Liver (tissue), 9 donors: ENCODE results near the gene HCN1. TPM values are rescaled to one million over a fixed set of nuclear protein-coding genes. Genes with fewer than 3 reads are reported as not detected.

ENCODE experiments used
- DNase-seq: peaks from one replicate; pipeline ENCODE4 v3.0.0-alpha.2; 2017; ENCODE audit warnings: low spot score
- H3K27ac ChIP-seq, 2 donors: one replicate each; pipeline ENCODE4 v1.7.0; 2013; ENCODE audit warnings: inconsistent platforms in 2 of 2, low read length in 2 of 2, control low read depth in 1 of 2, low read depth in 1 of 2, mild to moderate bottlenecking in 1 of 2
- H3K27me3 ChIP-seq, 4 donors: one replicate each; pipeline versions ENCODE4 v1.6.1 to v1.7.0; 2013; ENCODE audit warnings: low read length in 3 of 4, inconsistent platforms in 1 of 4, mild to moderate bottlenecking in 1 of 4, moderate library complexity in 1 of 4; ENCODE audit not compliant: control insufficient read depth in 4 of 4, insufficient read depth in 4 of 4
- H3K36me3 ChIP-seq, 4 donors: one replicate each; pipeline versions ENCODE4 v1.6.1 to v1.7.0; 2013; ENCODE audit warnings: low read length in 3 of 4, mild to moderate bottlenecking in 3 of 4, low read depth in 1 of 4, moderate library complexity in 1 of 4; ENCODE audit not compliant: control insufficient read depth in 4 of 4, insufficient read depth in 3 of 4
- H3K4me1 ChIP-seq, 4 donors: one replicate each; pipeline versions ENCODE4 v1.6.1 to v1.7.0; 2013; ENCODE audit warnings: low read length in 3 of 4, mild to moderate bottlenecking in 3 of 4, moderate library complexity in 1 of 4; ENCODE audit not compliant: control insufficient read depth in 4 of 4, insufficient read depth in 4 of 4
- H3K4me3 ChIP-seq, 3 donors: one replicate each; pipeline versions ENCODE4 v1.6.1 to v1.7.0; 2013; ENCODE audit warnings: low read length in 3 of 3, control low read depth in 1 of 3, low read depth in 1 of 3, mild to moderate bottlenecking in 1 of 3
- H3K9ac ChIP-seq, 2 donors: one replicate each; pipeline ENCODE4 v1.7.0; 2013; ENCODE audit warnings: low read length in 2 of 2, mild to moderate bottlenecking in 2 of 2, moderate library complexity in 2 of 2, control low read depth in 1 of 2, low read depth in 1 of 2
- H3K9me3 ChIP-seq, 4 donors: one replicate each; pipeline versions ENCODE4 v1.6.1 to v1.7.0; 2013; ENCODE audit warnings: low read length in 3 of 4; ENCODE audit not compliant: control insufficient read depth in 4 of 4
- CTCF ChIP-seq: fragments of 150-350 bp; IDR thresholded peaks from 2 replicates; pipeline ENCODE4 v1.5.1; 2017; ENCODE audit warnings: improper control_type of control experiment, low read depth, low read length; ENCODE audit not compliant: missing input control
- EGR1 ChIP-seq, 2 donors: IDR thresholded peaks; 2 replicates each; pipeline ENCODE4 v1.6.1; 2016 to 2018; ENCODE audit warnings: antibody characterized with exemption in 2 of 2, low read depth in 2 of 2
- FOXA1 ChIP-seq: IDR thresholded peaks from 2 replicates; pipeline ENCODE4 v1.6.1; 2016; ENCODE audit warnings: antibody characterized with exemption
- FOXA2 ChIP-seq: IDR thresholded peaks from 2 replicates; pipeline ENCODE4 v1.6.1; 2016; ENCODE audit warnings: antibody characterized with exemption
- GABPA ChIP-seq, 2 donors: IDR thresholded peaks in 1 of 2; conservative IDR thresholded peaks in 1 of 2; 2 replicates each; pipeline ENCODE4 v1.6.1; 2016; ENCODE audit warnings: antibody characterized with exemption in 2 of 2, mild to moderate bottlenecking in 1 of 2, moderate library complexity in 1 of 2
- HNF4A ChIP-seq, 2 donors: conservative IDR thresholded peaks; 2 replicates each; pipeline ENCODE4 v1.6.1; 2016; ENCODE audit warnings: antibody characterized with exemption in 2 of 2, mild to moderate bottlenecking in 2 of 2
- HNF4G ChIP-seq: IDR thresholded peaks from 2 replicates; pipeline ENCODE4 v1.6.1; 2016; ENCODE audit warnings: antibody characterized with exemption
- JUND ChIP-seq, 2 donors: IDR thresholded peaks; 2 replicates each; pipeline ENCODE4 v1.6.1; 2016; ENCODE audit warnings: antibody characterized with exemption in 2 of 2
- NR2F2 ChIP-seq: IDR thresholded peaks from 2 replicates; pipeline ENCODE4 v1.6.1; 2016; ENCODE audit warnings: antibody characterized with exemption
- RAD21 ChIP-seq, 2 donors: IDR thresholded peaks; 2 replicates each; pipeline ENCODE4 v1.6.1; 2016; ENCODE audit warnings: antibody characterized with exemption in 2 of 2, mild to moderate bottlenecking in 2 of 2
- RXRA ChIP-seq, 2 donors: IDR thresholded peaks; 2 replicates each; pipeline ENCODE4 v1.6.1; 2017 to 2018; ENCODE audit warnings: antibody characterized with exemption in 2 of 2, mild to moderate bottlenecking in 1 of 2
- SP1 ChIP-seq: IDR thresholded peaks from 2 replicates; pipeline ENCODE4 v1.6.1; 2018; ENCODE audit warnings: antibody characterized with exemption, mild to moderate bottlenecking
- TAF1 ChIP-seq: conservative IDR thresholded peaks from 2 replicates; pipeline ENCODE4 v1.6.1; 2016; ENCODE audit warnings: antibody characterized with exemption, mild to moderate bottlenecking
- YY1 ChIP-seq: IDR thresholded peaks from 2 replicates; pipeline ENCODE4 v1.6.1; 2016; ENCODE audit warnings: antibody characterized with exemption, mild to moderate bottlenecking
- WGBS: extraction: QIAGEN DNeasy Blood & Tissue Kit; methylation state at CpG from one replicate; pipeline ENCODE4 v1.1.7; 2013; 5-methylcytosine and 5-hydroxymethylcytosine counted together
- polyA plus RNA-seq, 2 donors: library from polyadenylated mRNA; stranded (reverse) in 1 of 2; unstranded in 1 of 2; fragments of 200-250 nt in 1 of 2; fragments of >200 nt in 1 of 2; fragmentation: Nextera tagmentation in 1 of 2; extraction: Ambion mirVana in 1 of 2; gene quantifications; one replicate each; pipeline versions ENCODE4 v1.2.1 to v1.2.3, GENCODE V29; 2013 to 2015
- total RNA-seq, 2 donors: library from RNA; depleted of rRNA; stranded (reverse); fragments of >200 nt; gene quantifications; one replicate each; pipeline ENCODE4 v1.2.3, GENCODE V29; 2014
- TF ChIP-seq, protein P1 (sequence below): IDR thresholded peaks from 2 replicates; pipeline ENCODE4 v1.6.1; 2016; ENCODE audit warnings: antibody characterized with exemption
- TF ChIP-seq, protein P2 (sequence below): IDR thresholded peaks from 2 replicates; pipeline ENCODE4 v1.6.1; 2016; ENCODE audit warnings: antibody characterized with exemption
- TF ChIP-seq, protein P3 (sequence below): IDR thresholded peaks from 2 replicates; pipeline ENCODE4 v1.6.1; 2016; ENCODE audit warnings: antibody characterized with exemption, mild to moderate bottlenecking
- donor health status: healthy.
- donor health status: healthy.
- donor health status: healthy.
- donor health status: healthy.
- donor health status: healthy.

Gene HCN1
- total and polyA plus RNA-seq, 4 donors = under 0.01 TPM; not detected in 3

- TF ChIP-seq, protein P1, sequence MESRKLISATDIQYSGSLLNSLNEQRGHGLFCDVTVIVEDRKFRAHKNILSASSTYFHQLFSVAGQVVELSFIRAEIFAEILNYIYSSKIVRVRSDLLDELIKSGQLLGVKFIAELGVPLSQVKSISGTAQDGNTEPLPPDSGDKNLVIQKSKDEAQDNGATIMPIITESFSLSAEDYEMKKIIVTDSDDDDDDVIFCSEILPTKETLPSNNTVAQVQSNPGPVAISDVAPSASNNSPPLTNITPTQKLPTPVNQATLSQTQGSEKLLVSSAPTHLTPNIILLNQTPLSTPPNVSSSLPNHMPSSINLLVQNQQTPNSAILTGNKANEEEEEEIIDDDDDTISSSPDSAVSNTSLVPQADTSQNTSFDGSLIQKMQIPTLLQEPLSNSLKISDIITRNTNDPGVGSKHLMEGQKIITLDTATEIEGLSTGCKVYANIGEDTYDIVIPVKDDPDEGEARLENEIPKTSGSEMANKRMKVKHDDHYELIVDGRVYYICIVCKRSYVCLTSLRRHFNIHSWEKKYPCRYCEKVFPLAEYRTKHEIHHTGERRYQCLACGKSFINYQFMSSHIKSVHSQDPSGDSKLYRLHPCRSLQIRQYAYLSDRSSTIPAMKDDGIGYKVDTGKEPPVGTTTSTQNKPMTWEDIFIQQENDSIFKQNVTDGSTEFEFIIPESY = no peak
- TF ChIP-seq RXRA (IDR thresholded peaks at IDR 0.05) = no peak
- no peak for TF ChIP-seq FOXA1
- no peak for TF ChIP-seq SP1
- TF ChIP-seq JUND (IDR thresholded peaks at IDR 0.05) = no peak
- no peak for TF ChIP-seq EGR1 (IDR thresholded peaks at IDR 0.05; ENCODE audit: low read depth in 2 of 2)
Measured at GRCh38 chr5:45288746-45289145, 407.4 kb downstream of the HCN1 start (continued).

GRCh38 chr5:45284436-45284835 is 411.7 kb downstream of the HCN1 start:
- TF ChIP-seq GABPA (IDR thresholded peaks at IDR 0.05 in 1 of 2, conservative IDR thresholded peaks at IDR 0.05 in 1 of 2) (no peak), EGR1 (IDR thresholded peaks at IDR 0.05; ENCODE audit: low read depth in 2 of 2) (no peak), TAF1 (no peak), RAD21 (IDR thresholded peaks at IDR 0.05) (no peak), YY1 (no peak), CTCF (no peak), JUND (IDR thresholded peaks at IDR 0.05) (no peak), HNF4A (conservative IDR thresholded peaks at IDR 0.05) (no peak), NR2F2 (no peak)
- TF ChIP-seq, protein P2, sequence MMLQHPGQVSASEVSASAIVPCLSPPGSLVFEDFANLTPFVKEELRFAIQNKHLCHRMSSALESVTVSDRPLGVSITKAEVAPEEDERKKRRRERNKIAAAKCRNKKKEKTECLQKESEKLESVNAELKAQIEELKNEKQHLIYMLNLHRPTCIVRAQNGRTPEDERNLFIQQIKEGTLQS = no peak
- no peak for DNase-seq
- no peak overlapping the region for H3K9ac ChIP-seq
- no peaks in the 10 kb centered on the region for H3K36me3 ChIP-seq
- no peak overlapping the region for H3K4me3 ChIP-seq
- no peaks in the 10 kb centered on the region for H3K9me3 ChIP-seq
- H3K27me3 ChIP-seq = no peaks in the 10 kb centered on the region
- WGBS = 93% methylated on average over 1 of the region's 1 CpG
- H3K27ac ChIP-seq = no peak overlapping the region
- no peaks in the 10 kb centered on the region for H3K4me1 ChIP-seq

DNA sequence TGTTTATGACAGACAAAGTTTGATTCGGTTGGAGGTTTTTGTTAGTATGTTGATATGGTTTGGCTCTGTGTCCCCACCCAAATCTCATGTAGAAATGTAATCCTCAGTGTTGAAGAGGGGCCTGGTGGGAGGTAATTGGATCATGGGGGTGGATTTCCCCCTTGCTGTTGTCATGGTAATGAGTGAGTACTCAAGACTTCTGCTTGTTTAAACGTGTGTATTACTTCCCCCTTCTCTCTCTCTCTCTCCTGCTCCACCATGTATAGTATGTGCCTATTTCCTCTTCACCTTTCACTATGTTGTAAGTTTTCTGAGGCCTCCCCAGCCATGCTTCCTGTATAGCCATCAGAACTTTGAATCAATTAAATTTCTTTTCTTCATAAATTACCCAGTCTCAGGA is 415.1 kb downstream of the HCN1 start:
- no peak overlapping the region for H3K9ac ChIP-seq
- H3K4me1 ChIP-seq = no peaks in the 10 kb centered on the region
- no peaks in the 10 kb centered on the region for H3K27me3 ChIP-seq
- DNase-seq = no peak
- no peak overlapping the region for H3K4me3 ChIP-seq
- no peaks in the 10 kb centered on the region for H3K36me3 ChIP-seq
- H3K27ac ChIP-seq = no peak overlapping the region
- no peaks in the 10 kb centered on the region for H3K9me3 ChIP-seq
- TF ChIP-seq GABPA (IDR thresholded peaks at IDR 0.05 in 1 of 2, conservative IDR thresholded peaks at IDR 0.05 in 1 of 2) (no peak), FOXA2 (no peak), JUND (IDR thresholded peaks at IDR 0.05) (no peak), HNF4G (no peak), HNF4A (conservative IDR thresholded peaks at IDR 0.05) (no peak), SP1 (no peak), RXRA (IDR thresholded peaks at IDR 0.05) (no peak), FOXA1 (no peak), NR2F2 (no peak), TAF1 (no peak), RAD21 (IDR thresholded peaks at IDR 0.05) (no peak), YY1 (no peak), EGR1 (IDR thresholded peaks at IDR 0.05; ENCODE audit: low read depth in 2 of 2) (no peak)
- TF ChIP-seq, protein P3, sequence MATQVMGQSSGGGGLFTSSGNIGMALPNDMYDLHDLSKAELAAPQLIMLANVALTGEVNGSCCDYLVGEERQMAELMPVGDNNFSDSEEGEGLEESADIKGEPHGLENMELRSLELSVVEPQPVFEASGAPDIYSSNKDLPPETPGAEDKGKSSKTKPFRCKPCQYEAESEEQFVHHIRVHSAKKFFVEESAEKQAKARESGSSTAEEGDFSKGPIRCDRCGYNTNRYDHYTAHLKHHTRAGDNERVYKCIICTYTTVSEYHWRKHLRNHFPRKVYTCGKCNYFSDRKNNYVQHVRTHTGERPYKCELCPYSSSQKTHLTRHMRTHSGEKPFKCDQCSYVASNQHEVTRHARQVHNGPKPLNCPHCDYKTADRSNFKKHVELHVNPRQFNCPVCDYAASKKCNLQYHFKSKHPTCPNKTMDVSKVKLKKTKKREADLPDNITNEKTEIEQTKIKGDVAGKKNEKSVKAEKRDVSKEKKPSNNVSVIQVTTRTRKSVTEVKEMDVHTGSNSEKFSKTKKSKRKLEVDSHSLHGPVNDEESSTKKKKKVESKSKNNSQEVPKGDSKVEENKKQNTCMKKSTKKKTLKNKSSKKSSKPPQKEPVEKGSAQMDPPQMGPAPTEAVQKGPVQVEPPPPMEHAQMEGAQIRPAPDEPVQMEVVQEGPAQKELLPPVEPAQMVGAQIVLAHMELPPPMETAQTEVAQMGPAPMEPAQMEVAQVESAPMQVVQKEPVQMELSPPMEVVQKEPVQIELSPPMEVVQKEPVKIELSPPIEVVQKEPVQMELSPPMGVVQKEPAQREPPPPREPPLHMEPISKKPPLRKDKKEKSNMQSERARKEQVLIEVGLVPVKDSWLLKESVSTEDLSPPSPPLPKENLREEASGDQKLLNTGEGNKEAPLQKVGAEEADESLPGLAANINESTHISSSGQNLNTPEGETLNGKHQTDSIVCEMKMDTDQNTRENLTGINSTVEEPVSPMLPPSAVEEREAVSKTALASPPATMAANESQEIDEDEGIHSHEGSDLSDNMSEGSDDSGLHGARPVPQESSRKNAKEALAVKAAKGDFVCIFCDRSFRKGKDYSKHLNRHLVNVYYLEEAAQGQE = no peak
- 69% methylated on average over 2 of the region's 2 CpGs for WGBS
